ENCODE data around the gene PCF11.
"Not testable (repeated sequence)": the region's sequence is repeated elsewhere in the genome, so short reads cannot be mapped to it uniquely, and the experiment has no call there.

PCF11 gene

DNA sequence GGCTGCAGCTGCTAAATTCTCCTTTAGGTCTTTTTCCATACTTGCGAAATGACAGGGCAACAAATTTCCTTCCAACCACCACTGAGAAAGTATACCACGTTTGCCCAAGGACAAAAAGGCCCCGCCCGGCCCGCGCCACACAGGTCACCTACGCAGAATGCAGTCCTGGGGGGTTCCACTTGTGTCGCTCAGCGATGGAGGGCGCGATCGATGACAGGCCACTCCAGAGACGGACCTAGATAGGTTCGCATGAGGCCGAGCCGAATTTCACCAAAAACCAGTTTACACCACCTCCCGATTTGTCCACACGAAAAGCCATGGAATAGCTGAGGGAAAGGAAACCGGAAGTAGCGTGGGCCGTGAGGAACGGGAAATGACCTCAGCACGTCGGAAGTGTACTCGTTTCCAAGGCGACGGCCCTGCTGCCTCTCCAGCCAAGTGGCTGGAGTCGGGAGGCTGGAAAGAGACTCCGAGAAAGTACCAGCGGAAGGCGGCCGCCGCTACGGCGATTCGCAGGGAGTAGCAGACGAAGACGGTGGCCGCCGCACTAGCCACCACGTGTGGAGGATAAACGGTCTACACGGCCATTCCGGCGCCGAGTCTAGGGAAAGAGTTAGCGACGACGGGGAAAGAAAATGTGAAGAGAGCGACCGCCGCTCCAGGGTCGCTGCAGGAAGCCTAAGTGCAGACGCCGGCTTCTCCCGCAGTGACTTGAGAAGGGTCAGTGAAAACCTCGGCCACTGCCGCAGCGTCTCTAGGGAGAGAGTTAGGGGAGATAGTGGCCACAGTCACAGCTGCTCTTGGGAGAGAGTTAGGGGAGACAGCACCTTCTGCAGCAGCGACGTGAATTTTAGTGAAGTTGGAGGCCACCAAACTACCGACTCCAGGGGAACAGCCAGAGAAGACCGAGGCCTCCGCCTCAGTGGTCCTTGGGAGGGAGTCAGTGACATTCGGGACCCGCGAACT is 36.7 kb downstream of the PCF11 start, which contains the start of gene ANKRD42:
ANKRD42 (plus strand) TSS at position 398 of the 966 bp plus-strand sequence. CDS start 959 bp downstream, outside the sequence.
- DNase-seq = peak; percentile 88

DNA sequence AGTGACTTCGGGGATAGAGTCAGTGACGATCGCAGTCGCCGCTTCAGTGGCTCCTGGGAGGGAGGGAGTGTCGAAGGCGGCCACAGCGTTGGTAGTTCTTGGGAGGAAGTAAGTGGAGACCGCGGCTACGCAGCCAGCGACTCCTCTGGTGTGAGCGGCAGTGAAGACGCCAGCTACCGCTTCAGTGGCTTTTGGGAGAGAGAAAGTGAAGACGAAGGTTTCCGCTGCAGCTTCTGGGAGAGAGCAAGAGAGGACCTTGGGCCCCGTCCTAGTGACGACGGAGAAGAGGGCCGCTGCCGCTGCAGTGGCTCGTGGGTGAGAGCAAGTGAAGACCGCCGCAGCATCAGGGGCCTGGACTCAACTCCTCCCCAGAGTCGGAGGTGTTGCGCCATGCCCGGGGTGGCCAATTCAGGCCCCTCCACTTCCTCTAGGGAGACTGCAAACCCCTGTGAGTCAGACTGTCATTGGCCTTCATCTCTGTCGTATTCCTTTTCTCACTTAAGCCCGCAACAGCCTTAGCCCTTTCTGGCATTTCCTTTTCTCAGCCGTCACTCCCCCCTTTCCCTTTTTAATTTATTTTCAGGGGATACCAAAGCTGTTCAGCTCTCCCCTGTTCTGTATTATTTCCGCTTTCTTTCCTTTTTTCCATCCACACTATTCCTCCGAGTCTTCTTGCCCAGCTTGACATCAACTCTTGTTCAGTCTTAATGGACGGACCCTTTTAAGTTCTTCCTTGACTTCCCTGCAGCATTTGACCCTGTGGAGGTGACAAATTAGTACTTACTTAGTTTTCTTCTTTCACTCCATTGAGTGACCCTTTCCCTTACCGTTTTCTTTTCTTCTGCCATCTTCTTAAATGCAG is 37.6 kb downstream of the PCF11 start:
- no peak for DNase-seq

DNA sequence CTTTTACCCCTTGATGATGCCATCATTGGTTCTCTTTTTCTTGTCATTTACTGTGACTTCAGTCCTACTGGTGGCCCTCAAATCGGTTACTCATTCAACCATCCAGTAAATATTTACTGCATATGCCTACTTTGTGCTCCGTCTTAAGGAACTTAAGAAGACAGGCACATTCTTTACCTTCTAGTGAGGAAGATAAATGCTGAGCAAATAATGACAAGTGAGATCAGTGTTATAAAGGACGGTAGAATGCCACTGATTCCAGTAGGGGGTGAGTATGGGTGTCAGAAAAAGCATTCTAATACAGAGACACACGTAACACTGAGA is 38.2 kb downstream of the PCF11 start:
- no peak for DNase-seq

DNA sequence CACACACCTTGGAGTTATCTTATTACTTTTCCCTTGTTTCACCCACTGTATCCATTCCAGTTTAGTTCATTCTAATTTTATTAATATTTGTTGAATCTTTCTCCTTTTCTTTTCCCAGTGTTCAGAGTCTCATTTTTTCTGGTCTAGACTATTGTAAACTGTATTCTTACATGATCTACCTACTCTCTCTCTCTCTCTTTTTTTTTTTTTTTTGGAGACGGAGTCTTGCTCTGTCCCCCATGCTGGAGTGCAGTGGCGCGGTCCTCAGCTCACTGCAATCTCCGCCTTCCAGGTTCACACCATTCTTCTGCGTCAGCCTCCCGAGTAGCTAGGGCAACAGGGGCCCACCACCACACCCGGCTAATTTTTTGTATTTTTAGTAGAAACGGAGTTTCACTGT is 38.7 kb downstream of the PCF11 start:
- no peak for DNase-seq

DNA sequence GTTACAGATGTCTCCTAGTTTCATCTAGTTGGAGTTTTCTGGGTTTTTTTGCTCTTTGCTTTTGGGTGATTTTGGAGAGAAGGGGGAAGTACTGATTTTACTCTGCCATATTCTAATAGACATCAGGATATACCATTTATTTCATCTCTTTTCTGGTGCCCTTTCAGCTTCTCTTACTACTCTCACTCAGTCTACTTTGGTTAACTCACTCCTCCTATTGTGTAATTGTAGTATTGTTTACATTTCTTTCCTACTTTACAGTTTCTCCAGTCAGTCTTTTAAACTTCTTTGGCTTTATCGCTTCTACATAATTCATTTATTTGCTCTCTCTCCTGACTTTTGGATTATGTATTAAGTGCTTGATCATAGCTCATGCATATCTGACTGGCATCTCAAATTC is 43.1 kb downstream of the PCF11 start:
- DNase-seq = no peak

DNA sequence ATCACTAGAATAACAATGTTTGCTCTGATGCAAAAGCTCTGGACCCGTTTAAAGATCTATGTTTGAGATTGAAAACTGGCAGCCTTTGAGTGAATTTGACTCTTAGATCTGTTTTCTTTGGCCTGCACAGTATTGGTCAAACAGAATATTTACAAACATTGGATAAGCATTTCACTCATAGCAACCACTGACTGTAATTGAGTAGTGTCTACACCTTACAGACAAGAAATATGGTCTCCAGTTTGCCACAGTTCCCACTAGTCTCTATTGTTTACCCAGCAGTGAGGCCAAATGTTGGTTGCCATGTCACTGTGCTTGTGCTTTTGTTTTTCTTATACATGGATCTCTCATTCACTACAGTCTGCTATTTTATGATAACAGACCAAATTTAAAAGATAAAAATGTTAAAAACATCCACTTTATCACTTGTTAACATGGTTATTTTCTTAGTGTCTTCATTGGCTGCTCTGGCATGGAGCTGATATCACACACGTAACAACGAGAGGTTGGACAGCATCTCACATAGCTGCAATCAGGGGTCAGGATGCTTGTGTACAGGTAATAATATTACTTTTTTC is 48.8 kb downstream of the PCF11 start:
- DNase-seq = no peak

DNA sequence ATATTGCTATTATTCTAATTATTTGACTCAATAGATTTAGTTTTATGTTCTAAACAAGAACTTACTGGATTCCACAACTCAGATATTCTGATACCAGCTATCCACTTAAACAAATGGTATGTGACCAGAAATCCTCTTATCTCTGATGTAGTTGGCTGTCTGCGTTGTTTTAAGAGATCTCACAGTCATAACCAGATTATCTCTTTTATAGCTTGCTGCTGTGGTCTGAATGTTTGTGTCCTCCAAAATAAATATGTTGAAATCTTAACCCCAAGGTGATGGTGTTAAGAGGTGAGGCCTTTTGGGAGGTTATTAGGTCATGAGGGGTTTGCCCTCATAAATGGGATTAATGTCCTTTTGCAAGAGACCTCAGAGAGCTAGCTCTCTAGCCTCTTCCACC is 49.3 kb downstream of the PCF11 start:
- DNase-seq = no peak

DNA sequence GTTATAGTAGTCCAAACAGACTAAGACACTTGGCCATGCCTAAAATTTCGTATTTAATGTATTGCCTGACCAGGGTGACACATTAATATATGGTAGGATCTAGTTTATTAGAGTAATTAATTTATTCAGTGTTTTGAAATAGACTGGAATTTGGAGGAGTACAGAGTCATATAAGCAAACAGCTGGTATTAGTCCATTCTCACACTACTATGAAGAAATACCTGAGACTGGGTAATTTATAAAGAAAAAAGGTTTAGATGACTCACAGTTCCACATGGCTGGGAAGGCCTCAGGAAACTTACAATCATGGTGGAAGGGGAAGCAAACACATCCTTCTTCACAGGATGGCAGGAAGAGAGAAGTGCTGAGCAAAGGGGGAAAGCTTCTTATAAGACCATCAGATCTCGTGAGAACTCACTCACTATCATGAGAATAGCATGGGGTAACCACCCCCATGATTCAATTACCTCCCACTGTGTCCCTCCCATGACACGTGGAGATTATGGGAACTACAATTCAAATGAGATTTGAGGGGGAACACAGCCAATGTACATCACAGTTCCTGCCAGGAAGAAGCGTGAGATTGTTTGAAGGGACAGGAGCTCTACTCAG is 49.9 kb downstream of the PCF11 start:
- not testable (repeated sequence) for DNase-seq

DNA sequence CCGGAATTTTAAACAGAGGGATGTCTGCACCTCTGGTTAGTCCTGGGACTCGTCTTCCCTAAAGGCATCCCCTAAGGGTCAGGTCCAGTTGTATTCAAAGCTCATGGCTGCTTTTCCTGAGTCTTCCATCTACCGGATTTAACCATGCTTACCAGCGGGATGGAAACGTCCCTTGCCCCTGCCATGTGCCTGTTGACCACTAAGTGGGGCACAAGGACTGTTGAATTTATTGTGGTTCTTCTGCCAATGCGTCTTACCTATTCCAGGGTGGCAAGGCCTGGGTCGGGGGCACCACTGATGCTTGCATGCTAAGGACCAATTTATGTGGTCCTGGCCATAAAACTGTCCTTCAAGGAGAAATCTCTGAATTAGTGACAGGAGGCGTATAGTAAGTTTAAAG is 62.2 kb downstream of the PCF11 start:
- no peak for DNase-seq

DNA sequence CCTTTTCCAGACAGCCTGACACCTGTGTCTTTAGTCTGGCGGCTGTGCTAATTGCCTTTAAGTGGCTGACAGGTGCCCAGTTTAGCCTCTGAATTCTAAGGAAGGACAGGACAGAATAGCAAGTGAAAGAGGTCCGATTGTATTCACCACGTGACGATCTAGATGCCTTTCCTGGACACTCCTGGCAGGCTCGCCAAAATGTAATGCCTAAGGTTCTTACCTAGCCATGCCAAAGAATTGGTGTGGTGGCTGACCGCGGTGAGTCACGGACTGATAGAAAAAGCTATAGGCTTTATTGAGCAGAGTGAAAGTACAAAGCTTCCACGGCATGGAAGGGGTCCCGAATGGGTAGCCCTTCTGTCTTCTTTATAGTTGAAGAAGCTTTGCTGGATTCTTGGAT is 63.3 kb downstream of the PCF11 start:
- DNase-seq = no peak

DNA sequence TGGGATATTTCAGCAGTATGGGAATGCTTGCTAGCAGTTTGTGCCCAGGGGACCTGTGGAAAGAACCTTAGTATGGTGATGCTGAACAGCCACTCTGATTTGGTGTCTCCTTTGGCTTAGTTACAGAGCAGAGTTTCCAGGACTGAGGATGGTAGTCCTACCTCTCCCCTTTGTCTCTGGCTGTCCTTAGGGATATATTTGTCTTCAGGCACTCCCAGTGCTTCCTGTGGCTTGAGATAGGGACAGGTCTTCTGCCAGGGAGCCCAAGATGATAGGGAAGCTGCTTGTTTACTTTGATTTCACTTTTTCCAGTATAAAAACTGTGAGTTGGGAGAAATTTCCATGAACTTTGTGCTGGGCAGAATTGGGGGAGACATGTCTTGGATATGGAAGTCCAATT is 64.8 kb downstream of the PCF11 start:
- DNase-seq = no peak

DNA sequence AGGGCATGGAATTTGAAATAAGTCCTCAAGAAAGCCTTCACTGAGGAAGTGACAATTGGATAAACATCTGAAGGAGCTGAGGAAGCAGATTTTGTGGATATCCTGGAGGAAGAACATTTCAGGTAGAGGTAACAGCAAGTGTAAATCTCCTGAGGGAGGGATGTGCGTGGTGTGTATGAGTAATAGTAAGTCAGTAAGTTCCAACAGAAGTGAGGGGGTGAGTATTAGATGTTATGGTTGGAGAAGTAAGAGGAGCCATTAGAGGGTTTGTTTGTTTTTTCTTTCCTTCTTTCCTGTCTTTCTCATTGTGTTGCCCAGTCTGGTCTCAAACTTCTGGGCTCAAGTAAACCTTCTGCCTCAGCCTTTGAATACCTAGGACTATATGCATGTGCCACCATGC is 65.6 kb downstream of the PCF11 start:
- DNase-seq = no peak

DNA sequence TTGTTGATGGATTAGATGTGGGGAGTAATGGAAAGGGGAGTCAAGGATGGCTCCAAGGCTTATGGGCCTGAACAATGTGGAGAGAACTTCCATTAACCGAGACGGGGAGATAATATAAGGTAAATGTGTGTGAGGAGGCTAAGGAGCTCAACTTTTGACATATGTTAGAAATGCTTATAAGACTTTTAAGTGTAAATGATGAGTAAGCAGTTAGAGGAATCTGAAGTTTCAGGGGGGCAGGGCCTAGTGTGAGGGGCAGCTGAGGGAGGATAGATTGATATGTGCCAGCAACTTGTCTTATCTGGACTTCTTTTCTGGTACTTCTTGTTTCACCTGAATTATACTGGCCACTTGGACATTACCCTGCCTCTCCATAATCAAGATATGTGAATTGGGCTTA is 66.5 kb downstream of the PCF11 start:
- no peak for DNase-seq

DNA sequence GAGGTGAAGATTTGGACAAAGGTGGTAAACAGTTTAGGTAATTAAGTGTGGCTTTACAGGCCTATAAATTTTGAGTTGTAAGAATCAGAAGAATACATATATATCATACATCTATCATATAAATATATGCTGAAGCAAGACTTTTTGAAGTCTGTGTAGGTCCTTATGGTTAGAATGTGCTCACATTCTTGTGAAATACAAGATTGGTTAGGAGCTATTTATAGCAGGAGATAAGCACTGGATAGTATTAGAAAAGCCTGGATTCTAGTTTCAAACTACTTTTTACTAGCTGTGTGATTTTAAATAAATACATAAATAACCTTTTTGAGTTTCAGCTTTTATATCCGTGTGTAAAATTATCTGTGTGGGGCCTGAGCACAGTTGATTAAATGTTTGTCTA is 78.9 kb downstream of the PCF11 start:
- DNase-seq = no peak

Data from 8988T (cell line).